KMS-11 (cell line): Measurements from ENCODE around the gene PTPRA.

Source experiments
- H2AFZ ChIP-seq: fragments of 200-600 bp; sonication (generic); 2 replicates; pipeline ENCODE4 v1.6.1; 2016; ENCODE audit warnings: antibody characterized with exemption, mixed run types, low read depth
- H3K27ac ChIP-seq: fragments of 200-600 bp; sonication (generic); 2 replicates; pipeline ENCODE4 v1.6.1; 2016; ENCODE audit warnings: mild to moderate bottlenecking, mixed run types
- H3K27me3 ChIP-seq: fragments of 200-600 bp; sonication (generic); 2 replicates; pipeline ENCODE4 v1.6.1; 2017; ENCODE audit warnings: mild to moderate bottlenecking, low read depth, mixed run types, moderate library complexity; ENCODE audit not compliant: insufficient read depth
- H3K36me3 ChIP-seq: fragments of 200-600 bp; sonication (generic); 2 replicates; pipeline ENCODE4 v1.6.1; 2017; ENCODE audit warnings: mild to moderate bottlenecking, mixed run types; ENCODE audit not compliant: insufficient read depth
- H3K4me1 ChIP-seq: fragments of 200-600 bp; sonication (generic); 2 replicates; pipeline ENCODE4 v1.6.1; 2016; ENCODE audit warnings: mild to moderate bottlenecking, low read depth, mixed run types; ENCODE audit not compliant: poor library complexity, severe bottlenecking
- H3K4me2 ChIP-seq: fragments of 200-600 bp; sonication (generic); 2 replicates; pipeline ENCODE4 v1.7.0; 2016; ENCODE audit warnings: mild to moderate bottlenecking, mixed run types
- H3K4me3 ChIP-seq: fragments of 200-600 bp; sonication (generic); IDR thresholded peaks from 2 replicates; pipeline ENCODE4 v1.6.1; 2017; ENCODE audit warnings: low read depth, low read length, mixed read lengths; ENCODE audit not compliant: insufficient read depth
- H3K79me2 ChIP-seq: fragments of 200-600 bp; sonication (generic); 2 replicates; pipeline ENCODE4 v1.6.1; 2016; ENCODE audit warnings: low read depth, mixed run types; ENCODE audit not compliant: insufficient read depth
- H3K9ac ChIP-seq: fragments of 200-600 bp; sonication (generic); 2 replicates; pipeline ENCODE4 v1.6.1; 2016; ENCODE audit warnings: mild to moderate bottlenecking, mixed run types
- H4K20me1 ChIP-seq: fragments of 200-600 bp; sonication (generic); 2 replicates; pipeline ENCODE4 v1.6.1; 2016; ENCODE audit warnings: mild to moderate bottlenecking, mixed run types; ENCODE audit not compliant: insufficient read depth
- CTCF ChIP-seq: fragments of 200-600 bp; sonication (generic); conservative IDR thresholded peaks from 2 replicates; pipeline ENCODE4 v1.6.1; 2017; ENCODE audit warnings: low read depth, mild to moderate bottlenecking, antibody characterized with exemption, low read length, moderate library complexity, mixed read lengths

Gene PTPRA

GRCh38 chr20:2903686-2904085 lies 30.4 kb downstream of the PTPRA start:
- H3K27ac ChIP-seq, result no peak overlapping the region
- H3K79me2 ChIP-seq, result no peaks in the 10 kb centered on the region
- H3K27me3 ChIP-seq, result no peaks in the 10 kb centered on the region
- no peak overlapping the region for H2AFZ ChIP-seq
- H4K20me1 ChIP-seq, result no peaks in the 10 kb centered on the region
- no peak overlapping the region for H3K4me2 ChIP-seq
- H3K4me3 ChIP-seq, result no peak overlapping the region
- TF ChIP-seq CTCF, result no peak
- H3K9ac ChIP-seq, result no peak overlapping the region
- no peaks in the 10 kb centered on the region for H3K4me1 ChIP-seq
- no peaks in the 10 kb centered on the region for H3K36me3 ChIP-seq

GRCh38 chr20:2907519-2907918 lies 34.2 kb downstream of the PTPRA start:
- no peaks in the 10 kb centered on the region for H3K79me2 ChIP-seq
- H3K9ac ChIP-seq, result no peak overlapping the region
- no peaks in the 10 kb centered on the region for H3K27me3 ChIP-seq
- no peak overlapping the region for H3K27ac ChIP-seq
- no peak overlapping the region for H2AFZ ChIP-seq
- TF ChIP-seq CTCF, result no peak
- H3K4me2 ChIP-seq, result no peak overlapping the region
- no peak overlapping the region for H3K4me3 ChIP-seq
- H3K4me1 ChIP-seq, result no peaks in the 10 kb centered on the region
- H4K20me1 ChIP-seq, result no peaks in the 10 kb centered on the region
- no peaks in the 10 kb centered on the region for H3K36me3 ChIP-seq

GRCh38 chr20:2909953-2910352 lies 36.7 kb downstream of the PTPRA start:
- Histone ChIP-seq H3K4me3 (no peak overlapping the region), H3K27ac (no peak overlapping the region), H2AFZ (no peak overlapping the region), H3K9ac (no peak overlapping the region), H3K27me3 (no peaks in the 10 kb centered on the region), H3K4me1 (no peaks in the 10 kb centered on the region), H4K20me1 (no peaks in the 10 kb centered on the region), H3K79me2 (no peaks in the 10 kb centered on the region), H3K36me3 (no peaks in the 10 kb centered on the region), H3K4me2 (no peak overlapping the region)
- TF ChIP-seq CTCF, result no peak

- no peak overlapping the region for H3K4me2 ChIP-seq
- no peaks in the 10 kb centered on the region for H3K36me3 ChIP-seq
- H3K27me3 ChIP-seq, result no peaks in the 10 kb centered on the region
- H3K4me1 ChIP-seq, result no peaks in the 10 kb centered on the region
- H4K20me1 ChIP-seq, result no peaks in the 10 kb centered on the region
- no peak overlapping the region for H3K27ac ChIP-seq
- H3K9ac ChIP-seq, result no peak overlapping the region
- no peak for TF ChIP-seq CTCF
- no peak overlapping the region for H2AFZ ChIP-seq
- H3K79me2 ChIP-seq, result no peaks in the 10 kb centered on the region
- H3K4me3 ChIP-seq, result no peak overlapping the region
Observed at GRCh38 chr20:2911200-2911599, 37.9 kb downstream of the PTPRA start.

- no peaks in the 10 kb centered on the region for H4K20me1 ChIP-seq
- H2AFZ ChIP-seq, result no peak overlapping the region
- no peaks in the 10 kb centered on the region for H3K4me1 ChIP-seq
- H3K79me2 ChIP-seq, result no peaks in the 10 kb centered on the region
- H3K9ac ChIP-seq, result no peak overlapping the region
- no peaks in the 10 kb centered on the region for H3K36me3 ChIP-seq
- no peak overlapping the region for H3K4me3 ChIP-seq
- TF ChIP-seq CTCF, result 0 out of 2 replicates have a peak, but pooled peaks have one; percentile 17
- H3K27ac ChIP-seq, result no peak overlapping the region
- no peaks in the 10 kb centered on the region for H3K27me3 ChIP-seq
- no peak overlapping the region for H3K4me2 ChIP-seq
Observed at GRCh38 chr20:2914160-2914559, 40.9 kb downstream of the PTPRA start.
